Measurements from ENCODE around the gene CFHR5. TPM values are rescaled to one million over a fixed set of nuclear protein-coding genes. Genes with fewer than 3 reads are reported as not detected.
A peak's percentile ranks its signal among the peaks of the same experiment; 100 is the strongest.
"Not testable (repeated sequence)": the region's sequence is repeated elsewhere in the genome, so short reads cannot be mapped to it uniquely, and the experiment has no call there.

The CFHR5 gene
- total and polyA plus RNA-seq, 2 donors (not counting 3 experiments of a cell fraction or from before 2014, with no cell fraction given): not detected

- no peak overlapping the region for H3K4me2 ChIP-seq (ENCODE audit: insufficient read depth, low read length)
- H3K27ac ChIP-seq (ENCODE audit: insufficient read depth, low read depth, low read length): no peak overlapping the region
Observed at GRCh38 chr1:197029749-197030148, 52.4 kb downstream of the CFHR5 start.

GRCh38 chr1:197034631-197035339, 57.4 kb downstream of the CFHR5 start:
- not testable (repeated sequence) for FAIRE-seq

More at GRCh38 chr1:197029749-197030148, 52.4 kb downstream of the CFHR5 start:
- ChIA-PET CTCF (interaction anchor here (1.1 kb wide), 1 partner anchor 16 kb away, joined by 3 read pairs; no protein-coding TSS in a partner anchor), POLR2A (no interaction called here)
- no peaks in the 10 kb centered on the region for H4K20me1 ChIP-seq (replicated peaks; ENCODE audit: control insufficient read depth, extremely low read depth, insufficient read depth, low read length)
- dilution Hi-C loops (cut with MboI; ENCODE audit: extremely low pct_ligation_motif_present, low sequenced_read_pairs): no loop called here
- H3K4me3 ChIP-seq (replicated peaks in 1 of 3; ENCODE audit: insufficient read depth in 1 of 3, low read depth in 1 of 3, low read length in 3 of 3): no peak overlapping the region
- no peaks in the 10 kb centered on the region for H3K9me3 ChIP-seq (replicated peaks; ENCODE audit: control insufficient read depth, insufficient read depth, low read length)
- H3K79me2 ChIP-seq (ENCODE audit: control insufficient read depth, insufficient read depth, low read length): no peaks in the 10 kb centered on the region
- H3K27me3 ChIP-seq (ENCODE audit: control insufficient read depth in 2 of 2, insufficient read depth in 2 of 2, low read length in 2 of 2): no peaks in the 10 kb centered on the region
- H3K9ac ChIP-seq (replicated peaks; ENCODE audit: extremely low read depth, insufficient read depth, low read length): no peak overlapping the region
- no peaks in the 10 kb centered on the region for H3K36me3 ChIP-seq (ENCODE audit: control insufficient read depth in 2 of 2, extremely low read depth in 1 of 2, insufficient read depth in 2 of 2, low read length in 2 of 2)
- no peaks in the 10 kb centered on the region for H3K9me1 ChIP-seq (replicated peaks; ENCODE audit: control insufficient read depth, extremely low read depth, insufficient read depth, low read length)
- intact Hi-C loops (cut with micrococcal nuclease): no loop called here
- H2AFZ ChIP-seq (ENCODE audit: low read depth, low read length): no peak overlapping the region
- H3K4me1 ChIP-seq (ENCODE audit: control insufficient read depth, extremely low read depth, insufficient read depth, low read length): peaks cover 7% of the 10 kb centered on the region
- TF ChIP-seq MAX (IDR thresholded peaks at IDR 0.05; ENCODE audit: insufficient read depth, insufficient read length): no peak
- peak; percentile 92 for TF ChIP-seq GATA2 (IDR thresholded peaks at IDR 0.05; ENCODE audit: insufficient read depth, insufficient read length, low read depth, low read length)
- no peak for TF ChIP-seq MYC (IDR thresholded peaks at IDR 0.05; ENCODE audit: low read depth, low read length)
- no peak for TF ChIP-seq EZH2 (IDR thresholded peaks at IDR 0.05; ENCODE audit: borderline replicate concordance, low read depth, low read length, severe bottlenecking)
- TF ChIP-seq FOS (IDR thresholded peaks at IDR 0.05; ENCODE audit: borderline replicate concordance, insufficient read depth, low read length): peak; percentile 88
- DNase-seq (ENCODE audit: low read depth, low spot score): peak; percentile 17
- no peak for FAIRE-seq
- no TSS peak for BruUV-seq (replicated peaks)

More at GRCh38 chr1:197034631-197035339, 57.4 kb downstream of the CFHR5 start:
- H3K9me1 ChIP-seq (replicated peaks; ENCODE audit: control insufficient read depth, extremely low read depth, insufficient read depth, low read length); dilution Hi-C loops (cut with MboI; ENCODE audit: extremely low pct_ligation_motif_present, low sequenced_read_pairs); H3K4me1 ChIP-seq (ENCODE audit: control insufficient read depth, extremely low read depth, insufficient read depth, low read length); H4K20me1 ChIP-seq (replicated peaks; ENCODE audit: control insufficient read depth, extremely low read depth, insufficient read depth, low read length); H3K9me3 ChIP-seq (replicated peaks; ENCODE audit: control insufficient read depth, insufficient read depth, low read length); H3K79me2 ChIP-seq (ENCODE audit: control insufficient read depth, insufficient read depth, low read length); H3K27ac ChIP-seq (ENCODE audit: insufficient read depth, low read depth, low read length); H3K9ac ChIP-seq (replicated peaks; ENCODE audit: extremely low read depth, insufficient read depth, low read length); POLR2A ChIA-PET; H3K27me3 ChIP-seq (ENCODE audit: control insufficient read depth in 2 of 2, insufficient read depth in 2 of 2, low read length in 2 of 2); H3K4me3 ChIP-seq (replicated peaks in 1 of 3; ENCODE audit: insufficient read depth in 1 of 3, low read depth in 1 of 3, low read length in 3 of 3); H3K36me3 ChIP-seq (ENCODE audit: control insufficient read depth in 2 of 2, extremely low read depth in 1 of 2, insufficient read depth in 2 of 2, low read length in 2 of 2); intact Hi-C loops (cut with micrococcal nuclease); H3K4me2 ChIP-seq (ENCODE audit: insufficient read depth, low read length); BruUV-seq (replicated peaks); CTCF ChIA-PET: not testable (repeated sequence)
- peak; percentile 72 for TF ChIP-seq FOS (IDR thresholded peaks at IDR 0.05; ENCODE audit: borderline replicate concordance, insufficient read depth, low read length)
- peak; percentile 53 for TF ChIP-seq GATA2 (IDR thresholded peaks at IDR 0.05; ENCODE audit: insufficient read depth, insufficient read length, low read depth, low read length)
- DNase-seq (ENCODE audit: low read depth, low spot score): peak; percentile 16
- peak overlapping the region; percentile 54 for H2AFZ ChIP-seq (ENCODE audit: low read depth, low read length)
